Head of caudate nucleus (tissue), 42 donors: ENCODE results near the gene PXDC1.
"Not testable (repeated sequence)": the region's sequence is repeated elsewhere in the genome, so short reads cannot be mapped to it uniquely, and the experiment has no call there.

Experiments
- DNase-seq, 42 donors: peaks; one replicate each; pipeline versions ENCODE4 v3.0.0 to v3.0.0-alpha.2; 2020 to 2021; ENCODE audit warnings: mixed read lengths in 7 of 42
- intact Hi-C: fragments of 100-400 bp; cut with DNase I; formaldehyde crosslinking; loops from one replicate; pipeline ENCODE4 v1.15.0; 2022

PXDC1 gene

GRCh38 chr6:3725145-3726047 lies 26.1 kb downstream of the PXDC1 start:
- peak in 5 of 42 donors; percentile 20 to 44 (median 37) for DNase-seq
- intact Hi-C loops, result no loop called here

GRCh38 chr6:3724451-3725144 lies 26.9 kb downstream of the PXDC1 start:
- intact Hi-C loops, result no loop called here
- peak in 1 of 42 donors; percentile 40 for DNase-seq

GRCh38 chr6:3723966-3724365 lies 27.5 kb downstream of the PXDC1 start:
- DNase-seq, result no peak
- intact Hi-C loops, result no loop called here

- intact Hi-C loops, result no loop called here
These were observed 28.3 kb downstream of the PXDC1 start for GRCh38 chr6:3723251-3723650.

GRCh38 chr6:3722785-3723184 lies 28.7 kb downstream of the PXDC1 start:
- DNase-seq, result no peak
- intact Hi-C loops, result no loop called here

More at GRCh38 chr6:3723251-3723650, 28.3 kb downstream of the PXDC1 start:
- no peak for DNase-seq

- DNase-seq, result no peak
- intact Hi-C loops, result no loop called here
These were observed 29.5 kb downstream of the PXDC1 start for GRCh38 chr6:3721810-3722621.

GRCh38 chr6:3720770-3721169 lies 30.7 kb downstream of the PXDC1 start:
- DNase-seq, intact Hi-C loops: not testable (repeated sequence)

GRCh38 chr6:3719462-3720308 lies 31.8 kb downstream of the PXDC1 start:
- DNase-seq, result peak in 3 of 42 donors; percentile 17 to 57 (median 48)
- intact Hi-C loops, result no loop called here

- DNase-seq, result peak in 1 of 42 donors; percentile 12
- intact Hi-C loops, result no loop called here
These were observed 33.1 kb downstream of the PXDC1 start for GRCh38 chr6:3718407-3718806.

GRCh38 chr6:3715285-3715684 lies 36.2 kb downstream of the PXDC1 start:
- intact Hi-C loops, result no loop called here
- no peak for DNase-seq

- intact Hi-C loops, result no loop called here
- no peak for DNase-seq
These were observed 36.7 kb downstream of the PXDC1 start for GRCh38 chr6:3714768-3715167.

- DNase-seq, result no peak
- intact Hi-C loops, result no loop called here
These were observed 37.4 kb downstream of the PXDC1 start for GRCh38 chr6:3714111-3714510.

GRCh38 chr6:3712827-3713665 lies 38.5 kb downstream of the PXDC1 start:
- no peak for DNase-seq
- intact Hi-C loops, result no loop called here

- intact Hi-C loops, result no loop called here
- DNase-seq, result no peak
These were observed 39.7 kb downstream of the PXDC1 start for GRCh38 chr6:3711776-3712175.

GRCh38 chr6:3710403-3710802 lies 41.1 kb downstream of the PXDC1 start:
- no peak for DNase-seq
- intact Hi-C loops, result no loop called here

GRCh38 chr6:3708540-3708939 lies 43.0 kb downstream of the PXDC1 start:
- DNase-seq, result no peak
- intact Hi-C loops, result no loop called here

GRCh38 chr6:3707751-3708412 lies 43.6 kb downstream of the PXDC1 start:
- intact Hi-C loops, result no loop called here
- no peak for DNase-seq
